MG63 (cell line): ENCODE data around the gene ADAMTS3. TPM values are rescaled to one million over a fixed set of nuclear protein-coding genes. Genes with fewer than 3 reads are reported as not detected.

Source experiments
- DNase-seq: peaks from one replicate; pipeline ENCODE4 v3.0.0-alpha.2; 2020
- H3K27me3 ChIP-seq: fragments of 250-450 bp; sonication (Bioruptor Pico); 2 replicates; pipeline ENCODE4 v1.5.1; 2020; ENCODE audit warnings: mild to moderate bottlenecking, moderate library complexity
- H3K36me3 ChIP-seq: fragments of 250-450 bp; sonication (Bioruptor Pico); 2 replicates; pipeline ENCODE4 v1.5.1; 2020; ENCODE audit warnings: mild to moderate bottlenecking, moderate library complexity
- H3K4me3 ChIP-seq: fragments of 250-450 bp; sonication (Bioruptor Pico); 2 replicates; pipeline ENCODE4 v1.5.1; 2020; ENCODE audit warnings: mild to moderate bottlenecking, moderate library complexity
- H3K9me3 ChIP-seq: fragments of 250-450 bp; sonication (Bioruptor Pico); 2 replicates; pipeline ENCODE4 v1.5.1; 2020; ENCODE audit warnings: mild to moderate bottlenecking, moderate library complexity
- total RNA-seq: library from RNA; depleted of rRNA; stranded (reverse); fragments of >200 nt; shearing (Covaris generic); gene quantifications from 2 replicates; pipeline ENCODE4 v1.2.3, GENCODE V29; 2014; ENCODE audit warnings: low replicate concordance

ADAMTS3 gene
- total RNA-seq, 1 experiment from 2014 or later: 7.1 TPM

- Histone ChIP-seq H3K27me3 (no peaks in the 10 kb centered on the region), H3K4me3 (no peak overlapping the region), H3K9me3 (no peaks in the 10 kb centered on the region; the same call in 1 of the 2 replicates), H3K36me3 (no peaks in the 10 kb centered on the region)
- DNase-seq: no peak
Observed at GRCh38 chr4:72357908-72358307, 211.1 kb downstream of the ADAMTS3 start.

GRCh38 chr4:72352711-72353110 is 216.3 kb downstream of the ADAMTS3 start:
- Histone ChIP-seq H3K4me3 (no peak overlapping the region), H3K9me3 (no peaks in the 10 kb centered on the region; the same call in 1 of the 2 replicates), H3K36me3 (no peaks in the 10 kb centered on the region), H3K27me3 (no peaks in the 10 kb centered on the region)
- no peak for DNase-seq

GRCh38 chr4:72351521-72351920 is 217.5 kb downstream of the ADAMTS3 start:
- no peaks in the 10 kb centered on the region for H3K27me3 ChIP-seq
- no peaks in the 10 kb centered on the region; the same call in 1 of the 2 replicates for H3K9me3 ChIP-seq
- no peak for DNase-seq
- H3K36me3 ChIP-seq: no peaks in the 10 kb centered on the region
- no peak overlapping the region for H3K4me3 ChIP-seq

- no peaks in the 10 kb centered on the region for H3K9me3 ChIP-seq
- H3K27me3 ChIP-seq: no peaks in the 10 kb centered on the region
- H3K36me3 ChIP-seq: no peaks in the 10 kb centered on the region
- DNase-seq: no peak
- H3K4me3 ChIP-seq: no peak overlapping the region
Observed at GRCh38 chr4:72348701-72349100, 220.3 kb downstream of the ADAMTS3 start.

- DNase-seq: no peak
- Histone ChIP-seq H3K4me3 (no peak overlapping the region), H3K27me3 (no peaks in the 10 kb centered on the region), H3K9me3 (no peaks in the 10 kb centered on the region), H3K36me3 (no peaks in the 10 kb centered on the region)
Observed at GRCh38 chr4:72344418-72344817, 224.6 kb downstream of the ADAMTS3 start.

GRCh38 chr4:72341432-72341820 is 227.6 kb downstream of the ADAMTS3 start:
- Histone ChIP-seq H3K27me3 (no peaks in the 10 kb centered on the region), H3K4me3 (no peak overlapping the region), H3K36me3 (no peaks in the 10 kb centered on the region), H3K9me3 (no peaks in the 10 kb centered on the region)
- no peak for DNase-seq

GRCh38 chr4:72340803-72341431 is 228.1 kb downstream of the ADAMTS3 start:
- Histone ChIP-seq H3K9me3 (no peaks in the 10 kb centered on the region), H3K4me3 (no peak overlapping the region), H3K36me3 (no peaks in the 10 kb centered on the region), H3K27me3 (no peaks in the 10 kb centered on the region)
- DNase-seq: no peak

GRCh38 chr4:72338060-72338459 is 231.0 kb downstream of the ADAMTS3 start:
- Histone ChIP-seq H3K27me3 (no peaks in the 10 kb centered on the region), H3K36me3 (no peaks in the 10 kb centered on the region), H3K4me3 (no peak overlapping the region), H3K9me3 (no peaks in the 10 kb centered on the region)
- no peak for DNase-seq

GRCh38 chr4:72330381-72330780 is 238.6 kb downstream of the ADAMTS3 start:
- Histone ChIP-seq H3K9me3 (no peaks in the 10 kb centered on the region), H3K36me3 (no peaks in the 10 kb centered on the region), H3K4me3 (no peak overlapping the region), H3K27me3 (no peaks in the 10 kb centered on the region)
- DNase-seq: no peak

GRCh38 chr4:72326692-72327632 is 242.1 kb downstream of the ADAMTS3 start:
- Histone ChIP-seq H3K36me3 (no peaks in the 10 kb centered on the region), H3K4me3 (no peak overlapping the region), H3K9me3 (no peaks in the 10 kb centered on the region), H3K27me3 (no peaks in the 10 kb centered on the region)
- DNase-seq: no peak

- DNase-seq: no peak
- no peaks in the 10 kb centered on the region for H3K27me3 ChIP-seq
- H3K4me3 ChIP-seq: no peak overlapping the region
- no peaks in the 10 kb centered on the region for H3K36me3 ChIP-seq
- no peaks in the 10 kb centered on the region for H3K9me3 ChIP-seq
Observed at GRCh38 chr4:72325215-72325614, 243.8 kb downstream of the ADAMTS3 start.

GRCh38 chr4:72323227-72323626 is 245.8 kb downstream of the ADAMTS3 start:
- no peak for DNase-seq
- Histone ChIP-seq H3K27me3 (no peaks in the 10 kb centered on the region), H3K9me3 (no peaks in the 10 kb centered on the region), H3K4me3 (no peak overlapping the region), H3K36me3 (no peaks in the 10 kb centered on the region)

- no peak for DNase-seq
- Histone ChIP-seq H3K4me3 (peak overlapping the region; percentile 4; the same call in 1 of the 2 replicates), H3K36me3 (no peaks in the 10 kb centered on the region; the same call in 1 of the 2 replicates), H3K27me3 (no peaks in the 10 kb centered on the region), H3K9me3 (no peaks in the 10 kb centered on the region)
Observed at GRCh38 chr4:72320223-72320948, 248.6 kb downstream of the ADAMTS3 start.

GRCh38 chr4:72319601-72320021 is 249.4 kb downstream of the ADAMTS3 start:
- Histone ChIP-seq H3K4me3 (peak overlapping the region; percentile 4; the same call in 1 of the 2 replicates), H3K36me3 (no peaks in the 10 kb centered on the region; the same call in 1 of the 2 replicates), H3K27me3 (no peaks in the 10 kb centered on the region), H3K9me3 (no peaks in the 10 kb centered on the region)
- peak; percentile 65 for DNase-seq

- no peak overlapping the region for H3K4me3 ChIP-seq
- H3K27me3 ChIP-seq: no peaks in the 10 kb centered on the region
- H3K9me3 ChIP-seq: no peaks in the 10 kb centered on the region
- peaks cover 2% of the 10 kb centered on the region; the same call in 1 of the 2 replicates for H3K36me3 ChIP-seq
- DNase-seq: no peak
Observed at GRCh38 chr4:72318421-72319170, 250.4 kb downstream of the ADAMTS3 start.

GRCh38 chr4:72314869-72315268 is 254.2 kb downstream of the ADAMTS3 start:
- Histone ChIP-seq H3K36me3 (peaks cover 10% of the 10 kb centered on the region), H3K9me3 (no peaks in the 10 kb centered on the region), H3K27me3 (no peaks in the 10 kb centered on the region), H3K4me3 (no peak overlapping the region)
- DNase-seq: peak; percentile 66
